ENCODE measurements around the gene BEGAIN. TPM values are rescaled to one million over a fixed set of nuclear protein-coding genes. Genes with fewer than 3 reads are reported as not detected.

Gene BEGAIN
- total RNA-seq, 1 experiment from 2014 or later, result 7.0 TPM

GRCh38 chr14:100633406-100633805 lies 46.2 kb upstream of the BEGAIN start:
- intact Hi-C loops (cut with micrococcal nuclease), result no loop called here
- no peaks in the 10 kb centered on the region for H3K4me1 Mint-ChIP-seq (ENCODE audit: insufficient read depth, unreplicated experiment)
- POLR2A ChIA-PET, result interaction anchor here (1.4 kb wide), 1 partner anchor 12 kb away, joined by 3 read pairs; no protein-coding TSS in a partner anchor
- H3K36me3 Mint-ChIP-seq (ENCODE audit: insufficient read depth, unreplicated experiment), result no peaks in the 10 kb centered on the region
- H3K27me3 Mint-ChIP-seq (ENCODE audit: insufficient read depth, unreplicated experiment), result peaks cover 23% of the 10 kb centered on the region
- no peak overlapping the region for H3K27ac Mint-ChIP-seq (ENCODE audit: low read depth, unreplicated experiment)
- H3K4me3 Mint-ChIP-seq (ENCODE audit: unreplicated experiment), result no peak overlapping the region
- TF ChIP-seq CTCF (IDR thresholded peaks at IDR 0.05; ENCODE audit: unreplicated experiment), result no peak
- no peak for DNase-seq (ENCODE audit: unreplicated experiment)
- H3K9me3 Mint-ChIP-seq (ENCODE audit: unreplicated experiment), result no peaks in the 10 kb centered on the region
- BruUV-seq (replicated peaks), result no TSS peak
- CTCF ChIA-PET, result interaction anchor here (0.8 to 2.3 kb wide), 3 partner anchors 9 to 13 kb away, joined by 4 to 11 read pairs (median 5); no protein-coding TSS in a partner anchor

- ChIA-PET POLR2A (interaction anchor here (1.7 kb wide), 1 partner anchor 10 kb away, joined by 5 read pairs; no protein-coding TSS in a partner anchor), CTCF (interaction anchor here (0.5 to 0.6 kb wide), 2 partner anchors 34 to 1101 kb away, joined by 3 read pairs; no protein-coding TSS in a partner anchor)
- Mint-ChIP-seq H3K36me3 (ENCODE audit: insufficient read depth, unreplicated experiment) (no peaks in the 10 kb centered on the region), H3K4me1 (ENCODE audit: insufficient read depth, unreplicated experiment) (no peaks in the 10 kb centered on the region), H3K9me3 (ENCODE audit: unreplicated experiment) (peaks cover 3% of the 10 kb centered on the region), H3K27ac (ENCODE audit: low read depth, unreplicated experiment) (no peak overlapping the region), H3K27me3 (ENCODE audit: insufficient read depth, unreplicated experiment) (peaks cover 49% of the 10 kb centered on the region), H3K4me3 (ENCODE audit: unreplicated experiment) (no peak overlapping the region)
- no peak for TF ChIP-seq CTCF (IDR thresholded peaks at IDR 0.05; ENCODE audit: unreplicated experiment)
- DNase-seq (ENCODE audit: unreplicated experiment), result peak; percentile 73
- BruUV-seq (replicated peaks), result no TSS peak
- intact Hi-C loops (cut with micrococcal nuclease), result no loop called here
Measured at GRCh38 chr14:100629696-100630095, 42.5 kb upstream of the BEGAIN start.

- no peak overlapping the region for H3K4me3 Mint-ChIP-seq (ENCODE audit: unreplicated experiment)
- no peak for DNase-seq (ENCODE audit: unreplicated experiment)
- H3K9me3 Mint-ChIP-seq (ENCODE audit: unreplicated experiment), result peaks cover 7% of the 10 kb centered on the region
- CTCF ChIA-PET, result interaction anchor here (0.5 to 0.6 kb wide), 3 partner anchors 35 to 1102 kb away, joined by 3 read pairs; no protein-coding TSS in a partner anchor
- no TSS peak for BruUV-seq (replicated peaks)
- intact Hi-C loops (cut with micrococcal nuclease), result no loop called here
- POLR2A ChIA-PET, result interaction anchor here (1.7 kb wide), 1 partner anchor 10 kb away, joined by 5 read pairs; no protein-coding TSS in a partner anchor
- no peak for TF ChIP-seq CTCF (IDR thresholded peaks at IDR 0.05; ENCODE audit: unreplicated experiment)
- H3K4me1 Mint-ChIP-seq (ENCODE audit: insufficient read depth, unreplicated experiment), result no peaks in the 10 kb centered on the region
- peaks cover 49% of the 10 kb centered on the region for H3K27me3 Mint-ChIP-seq (ENCODE audit: insufficient read depth, unreplicated experiment)
- no peaks in the 10 kb centered on the region for H3K36me3 Mint-ChIP-seq (ENCODE audit: insufficient read depth, unreplicated experiment)
- no peak overlapping the region for H3K27ac Mint-ChIP-seq (ENCODE audit: low read depth, unreplicated experiment)
Measured at GRCh38 chr14:100629098-100629497, 41.9 kb upstream of the BEGAIN start.

- Mint-ChIP-seq H3K9me3 (ENCODE audit: unreplicated experiment) (peaks cover 7% of the 10 kb centered on the region), H3K4me3 (ENCODE audit: unreplicated experiment) (no peak overlapping the region), H3K36me3 (ENCODE audit: insufficient read depth, unreplicated experiment) (no peaks in the 10 kb centered on the region), H3K27ac (ENCODE audit: low read depth, unreplicated experiment) (no peak overlapping the region), H3K4me1 (ENCODE audit: insufficient read depth, unreplicated experiment) (no peaks in the 10 kb centered on the region), H3K27me3 (ENCODE audit: insufficient read depth, unreplicated experiment) (peaks cover 48% of the 10 kb centered on the region)
- ChIA-PET CTCF (interaction anchor here (0.6 to 1.1 kb wide), 2 partner anchors 17 to 116 kb away, joined by 3 read pairs; no protein-coding TSS in a partner anchor), POLR2A (interaction anchor here (1.7 kb wide), 1 partner anchor 9 kb away, joined by 5 read pairs; no protein-coding TSS in a partner anchor)
- DNase-seq (ENCODE audit: unreplicated experiment), result no peak
- TF ChIP-seq CTCF (IDR thresholded peaks at IDR 0.05; ENCODE audit: unreplicated experiment), result no peak
- no TSS peak for BruUV-seq (replicated peaks)
- intact Hi-C loops (cut with micrococcal nuclease), result no loop called here
Measured at GRCh38 chr14:100628225-100628624, 41.0 kb upstream of the BEGAIN start.
